ENCODE measurements around the gene MVB12B.

DNA sequence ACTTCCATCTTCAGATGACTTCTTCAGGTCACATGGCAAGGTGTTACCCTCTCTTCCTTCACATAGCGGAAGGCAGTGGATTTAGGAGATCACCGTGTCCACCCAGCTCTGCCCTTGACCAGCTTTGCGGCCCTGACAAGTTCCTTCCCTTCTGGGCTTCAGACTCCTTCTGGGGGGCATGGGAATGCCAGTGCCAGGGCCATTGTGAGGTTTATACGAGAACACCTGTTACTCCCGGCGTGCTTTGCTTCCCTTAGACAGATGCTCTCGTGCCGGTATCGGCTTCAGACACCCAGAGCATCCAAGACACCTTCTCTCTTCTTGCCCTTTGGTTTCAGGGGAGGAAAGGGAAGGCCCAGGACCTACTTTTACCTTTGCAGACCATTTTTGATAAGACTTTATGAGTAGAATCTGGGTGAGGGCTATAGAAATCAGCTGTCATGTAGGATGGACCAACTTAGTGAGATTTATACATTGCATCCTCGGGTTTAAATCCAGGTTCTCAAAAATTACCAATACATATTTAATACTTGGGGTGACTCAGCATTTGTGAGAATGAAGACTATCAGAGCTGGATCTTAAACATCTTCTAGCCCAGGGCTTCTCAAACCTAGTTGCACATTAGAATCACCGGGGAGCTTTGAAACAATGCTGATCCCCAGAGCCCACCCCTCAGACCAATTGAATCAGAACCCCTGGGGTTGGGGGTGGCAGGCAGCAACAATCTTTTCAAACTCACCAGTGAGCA lies 138.2 kb downstream of the MVB12B start:
- TF ChIP-seq, protein P1, sequence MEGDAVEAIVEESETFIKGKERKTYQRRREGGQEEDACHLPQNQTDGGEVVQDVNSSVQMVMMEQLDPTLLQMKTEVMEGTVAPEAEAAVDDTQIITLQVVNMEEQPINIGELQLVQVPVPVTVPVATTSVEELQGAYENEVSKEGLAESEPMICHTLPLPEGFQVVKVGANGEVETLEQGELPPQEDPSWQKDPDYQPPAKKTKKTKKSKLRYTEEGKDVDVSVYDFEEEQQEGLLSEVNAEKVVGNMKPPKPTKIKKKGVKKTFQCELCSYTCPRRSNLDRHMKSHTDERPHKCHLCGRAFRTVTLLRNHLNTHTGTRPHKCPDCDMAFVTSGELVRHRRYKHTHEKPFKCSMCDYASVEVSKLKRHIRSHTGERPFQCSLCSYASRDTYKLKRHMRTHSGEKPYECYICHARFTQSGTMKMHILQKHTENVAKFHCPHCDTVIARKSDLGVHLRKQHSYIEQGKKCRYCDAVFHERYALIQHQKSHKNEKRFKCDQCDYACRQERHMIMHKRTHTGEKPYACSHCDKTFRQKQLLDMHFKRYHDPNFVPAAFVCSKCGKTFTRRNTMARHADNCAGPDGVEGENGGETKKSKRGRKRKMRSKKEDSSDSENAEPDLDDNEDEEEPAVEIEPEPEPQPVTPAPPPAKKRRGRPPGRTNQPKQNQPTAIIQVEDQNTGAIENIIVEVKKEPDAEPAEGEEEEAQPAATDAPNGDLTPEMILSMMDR (IDR thresholded peaks at IDR 0.05; ENCODE audit: insufficient read depth, low read length, poor library complexity, severe bottlenecking), result no peak
- TF ChIP-seq EZH2phosphoT487 (conservative IDR thresholded peaks at IDR 0.05; ENCODE audit: low read length), result no peak

All from SU-DHL-6 (cell line).